Measurements from ENCODE around the gene HEG1.

The HEG1 gene

GRCh38 chr3:125079675-125080045 is 23.9 kb upstream of the HEG1 start:
- FAIRE-seq: no peak
- DNase-seq (ENCODE audit: insufficient read length, low spot score): no peak
- no peak for TF ChIP-seq CTCF (IDR thresholded peaks at IDR 0.05; ENCODE audit: insufficient read depth, missing control alignments)

GRCh38 chr3:125078951-125079674 is 23.3 kb upstream of the HEG1 start:
- DNase-seq (ENCODE audit: insufficient read length, low spot score) (no peak), FAIRE-seq (no peak)
- TF ChIP-seq CTCF (IDR thresholded peaks at IDR 0.05; ENCODE audit: insufficient read depth, missing control alignments): no peak

- TF ChIP-seq CTCF (IDR thresholded peaks at IDR 0.05; ENCODE audit: insufficient read depth, missing control alignments): no peak
- FAIRE-seq (no peak), DNase-seq (ENCODE audit: insufficient read length, low spot score) (no peak)
Measured at GRCh38 chr3:125077864-125078263, 22.1 kb upstream of the HEG1 start.

GRCh38 chr3:125076464-125076863 is 20.7 kb upstream of the HEG1 start:
- FAIRE-seq (no peak), DNase-seq (ENCODE audit: insufficient read length, low spot score) (no peak)
- no peak for TF ChIP-seq CTCF (IDR thresholded peaks at IDR 0.05; ENCODE audit: insufficient read depth, missing control alignments)

- no peak for FAIRE-seq
- TF ChIP-seq CTCF (IDR thresholded peaks at IDR 0.05; ENCODE audit: insufficient read depth, missing control alignments): no peak
- DNase-seq (ENCODE audit: insufficient read length, low spot score): no peak
Measured at GRCh38 chr3:125075738-125076137, 19.9 kb upstream of the HEG1 start.

- TF ChIP-seq CTCF (IDR thresholded peaks at IDR 0.05; ENCODE audit: insufficient read depth, missing control alignments): no peak
- FAIRE-seq (no peak), DNase-seq (ENCODE audit: insufficient read length, low spot score) (no peak)
Measured at GRCh38 chr3:125073390-125073905, 17.7 kb upstream of the HEG1 start.

- DNase-seq (ENCODE audit: insufficient read length, low spot score) (no peak), FAIRE-seq (no peak)
- no peak for TF ChIP-seq CTCF (IDR thresholded peaks at IDR 0.05; ENCODE audit: insufficient read depth, missing control alignments)
Measured at GRCh38 chr3:125072749-125073389, 17.1 kb upstream of the HEG1 start.

Measured in D721Med (cell line).